Right renal cortex interstitium (tissue), 3 donors: ENCODE results near the gene IGF2BP3. TPM values are rescaled to one million over a fixed set of nuclear protein-coding genes. Genes with fewer than 3 reads are reported as not detected.
"Not testable (repeated sequence)": the region's sequence is repeated elsewhere in the genome, so short reads cannot be mapped to it uniquely, and the experiment has no call there.

Experiments
- DNase-seq, 3 donors: peaks; one replicate each; pipeline ENCODE4 v3.0.0-alpha.2; 2013; ENCODE audit warnings: low read depth in 3 of 3, low spot score in 2 of 3
- polyA plus RNA-seq, 3 donors: library from polyadenylated mRNA; unstranded; fragments of 120-200 nt; gene quantifications; one replicate each; pipeline ENCODE4 v1.2.1, GENCODE V29; 2013; ENCODE audit not compliant: insufficient read length in 3 of 3

Gene IGF2BP3
- 10 to 100 TPM; 57.9 to 64.6 (median 64.2) TPM for polyA plus RNA-seq

GRCh38 chr7:23470330-23471105 is at the start of gene IGF2BP3:
TSS of gene IGF2BP3 (minus strand) at chr7:23470491. CDS start at chr7:23470110, 381 bp downstream.
- peak in 2 of 3 donors; percentile 88 to 92 for DNase-seq

GRCh38 chr7:23514755-23515154 is 44.5 kb upstream of the IGF2BP3 start:
- DNase-seq, result no peak

GRCh38 chr7:23513746-23514145 is 43.5 kb upstream of the IGF2BP3 start:
- not testable (repeated sequence) for DNase-seq

GRCh38 chr7:23494009-23494408 is 23.7 kb upstream of the IGF2BP3 start:
- DNase-seq, result no peak

- no peak for DNase-seq
Measured at GRCh38 chr7:23491502-23491901, 21.2 kb upstream of the IGF2BP3 start.

GRCh38 chr7:23490357-23491135 is 20.3 kb upstream of the IGF2BP3 start:
- no peak for DNase-seq

GRCh38 chr7:23488714-23489113 is 18.4 kb upstream of the IGF2BP3 start:
- not testable (repeated sequence) for DNase-seq

- no peak for DNase-seq
Measured at GRCh38 chr7:23487670-23488069, 17.4 kb upstream of the IGF2BP3 start.

- no peak for DNase-seq
Measured at GRCh38 chr7:23486002-23486773, 15.9 kb upstream of the IGF2BP3 start.

GRCh38 chr7:23482686-23483085 is 12.4 kb upstream of the IGF2BP3 start:
- DNase-seq, result no peak

- DNase-seq, result no peak
Measured at GRCh38 chr7:23477962-23478866, 7.9 kb upstream of the IGF2BP3 start.

- no peak for DNase-seq
Measured at GRCh38 chr7:23477157-23477499, 6.8 kb upstream of the IGF2BP3 start.

- no peak for DNase-seq
Measured at GRCh38 chr7:23476286-23477156, 6.2 kb upstream of the IGF2BP3 start.

- no peak for DNase-seq
Measured at GRCh38 chr7:23475576-23475839, 5.2 kb upstream of the IGF2BP3 start.

GRCh38 chr7:23474829-23475575 is 4.7 kb upstream of the IGF2BP3 start:
- DNase-seq, result no peak

- peak in 2 of 3 donors; percentile 87 to 92 for DNase-seq
Measured at GRCh38 chr7:23474094-23474828, 4.0 kb upstream of the IGF2BP3 start.

GRCh38 chr7:23473844-23474093 is 3.5 kb upstream of the IGF2BP3 start:
- DNase-seq, result no peak
